H9 (cell line): ENCODE measurements around the gene ASB8. TPM values are rescaled to one million over a fixed set of nuclear protein-coding genes. Genes with fewer than 3 reads are reported as not detected.

ENCODE experiments used
- DNase-seq: peaks from one replicate; pipeline ENCODE4 v3.0.0-alpha.2; 2017
- H2AFZ ChIP-seq: one replicate; pipeline ENCODE4 v1.6.1; 2013; ENCODE audit warnings: mild to moderate bottlenecking, low read length, control low read depth, moderate library complexity
- H2AK5ac ChIP-seq: 2 replicates; pipeline ENCODE4 v1.6.1; 2013; ENCODE audit warnings: low read length, control low read depth, mixed read lengths; ENCODE audit not compliant: insufficient read length
- H2BK120ac ChIP-seq: one replicate; pipeline ENCODE4 v1.6.1; 2013; ENCODE audit warnings: low read depth, mild to moderate bottlenecking, low read length, control low read depth, inconsistent platforms; ENCODE audit not compliant: poor library complexity, severe bottlenecking
- H2BK12ac ChIP-seq: 2 replicates; pipeline ENCODE4 v1.6.1; 2013; ENCODE audit warnings: low read length, control low read depth, mixed read lengths, low read depth; ENCODE audit not compliant: insufficient read length
- H2BK15ac ChIP-seq: 2 replicates; pipeline ENCODE4 v1.6.1; 2013; ENCODE audit warnings: low read depth, low read length, control low read depth
- H2BK20ac ChIP-seq: one replicate; pipeline ENCODE4 v1.6.1; 2013; ENCODE audit warnings: low read depth, mild to moderate bottlenecking, low read length, control low read depth, inconsistent platforms; ENCODE audit not compliant: poor library complexity, severe bottlenecking
- H2BK5ac ChIP-seq: 2 replicates; pipeline ENCODE4 v1.6.1; 2013; ENCODE audit warnings: low read length, control low read depth, mixed read lengths; ENCODE audit not compliant: insufficient read length
- H3K14ac ChIP-seq: 2 replicates; pipeline ENCODE4 v1.6.1; 2013; ENCODE audit warnings: low read length, control low read depth; ENCODE audit not compliant: insufficient read depth
- H3K18ac ChIP-seq: 2 replicates; pipeline ENCODE4 v1.6.1; 2013; ENCODE audit warnings: low read depth, mild to moderate bottlenecking, mixed read lengths, low read length, control low read depth; ENCODE audit not compliant: insufficient read length
- H3K23ac ChIP-seq: 2 replicates; pipeline ENCODE4 v1.6.1; 2013; ENCODE audit warnings: low read length, control low read depth, mixed read lengths, low read depth; ENCODE audit not compliant: insufficient read length
- H3K23me2 ChIP-seq: 2 replicates; pipeline ENCODE4 v1.6.1; 2013; ENCODE audit warnings: low read depth, mild to moderate bottlenecking, mixed read lengths, low read length, control low read depth; ENCODE audit not compliant: insufficient read length, poor library complexity, severe bottlenecking
- H3K27ac ChIP-seq: 2 replicates; pipeline ENCODE4 v1.5.1; 2013; ENCODE audit warnings: low read length, control low read depth, mixed read lengths, low read depth; ENCODE audit not compliant: insufficient read length
- H3K27me3 ChIP-seq: 2 replicates; pipeline ENCODE4 v1.6.1; 2013; ENCODE audit warnings: low read length, control low read depth, inconsistent platforms; ENCODE audit not compliant: insufficient read depth
- H3K4ac ChIP-seq: 2 replicates; pipeline ENCODE4 v1.6.1; 2013; ENCODE audit warnings: low read depth, mild to moderate bottlenecking, control low read depth, inconsistent platforms, low read length, moderate library complexity
- H3K4me1 ChIP-seq: 2 replicates; pipeline ENCODE4 v1.6.1; 2013; ENCODE audit warnings: low read length, control low read depth, inconsistent platforms; ENCODE audit not compliant: insufficient read depth
- H3K4me2 ChIP-seq: 2 replicates; pipeline ENCODE4 v1.6.1; 2013; ENCODE audit warnings: low read length, control low read depth, mixed read lengths; ENCODE audit not compliant: insufficient read length, insufficient read depth
- H3K56ac ChIP-seq: 2 replicates; pipeline ENCODE4 v1.6.1; 2013; ENCODE audit warnings: low read depth, mild to moderate bottlenecking, mixed read lengths, low read length, control low read depth; ENCODE audit not compliant: insufficient read length
- H3K79me1 ChIP-seq: 2 replicates; pipeline ENCODE4 v1.6.1; 2013; ENCODE audit warnings: low read depth, mild to moderate bottlenecking, moderate library complexity, low read length, control low read depth, inconsistent platforms; ENCODE audit not compliant: insufficient read depth, poor library complexity, severe bottlenecking
- H3K79me2 ChIP-seq: 2 replicates; pipeline ENCODE4 v1.6.1; 2013; ENCODE audit warnings: low read length, control low read depth, inconsistent platforms; ENCODE audit not compliant: insufficient read depth
- H3K9ac ChIP-seq: 2 replicates; pipeline ENCODE4 v1.6.1; 2013; ENCODE audit warnings: low read length, control low read depth, mixed read lengths; ENCODE audit not compliant: insufficient read length; ENCODE audit errors: extremely low read depth
- H3K9me3 ChIP-seq: one replicate; pipeline ENCODE4 v1.6.1; 2013; ENCODE audit warnings: low read depth, low read length, inconsistent platforms; ENCODE audit not compliant: control insufficient read depth
- H3T11ph ChIP-seq: one replicate; pipeline ENCODE4 v1.6.1; 2013; ENCODE audit warnings: mild to moderate bottlenecking, low read length, control low read depth, inconsistent platforms
- H4K20me1 ChIP-seq: one replicate; pipeline ENCODE4 v1.6.1; 2013; ENCODE audit not compliant: control insufficient read depth, insufficient read length, insufficient read depth
- H4K5ac ChIP-seq: 2 replicates; pipeline ENCODE4 v1.6.1; 2013; ENCODE audit warnings: low read depth, mild to moderate bottlenecking, mixed read lengths, low read length, control low read depth; ENCODE audit not compliant: insufficient read length
- H4K8ac ChIP-seq: replicated peaks from 2 replicates; pipeline ENCODE4 v1.6.1; 2013; ENCODE audit warnings: low read length, control low read depth, mixed read lengths, low read depth; ENCODE audit not compliant: insufficient read length
- H4K91ac ChIP-seq: 2 replicates; pipeline ENCODE4 v1.6.1; 2013; ENCODE audit warnings: low read depth, mild to moderate bottlenecking, moderate library complexity, mixed read lengths, low read length, control low read depth; ENCODE audit not compliant: insufficient read length
- H3K27ac Mint-ChIP-seq, 3 experiments: 2 replicates in 2 of 3; 3 replicates in 1 of 3; pipeline ENCODE4 v1.8.0; 2020 to 2021; ENCODE audit warnings: mixed read lengths in 3 of 3, mild to moderate bottlenecking in 1 of 3, moderate library complexity in 1 of 3
- H3K27me3 Mint-ChIP-seq: 2 replicates; pipeline ENCODE4 v1.8.0; 2021; ENCODE audit warnings: low read depth, mild to moderate bottlenecking, moderate library complexity, mixed read lengths
- H3K36me3 Mint-ChIP-seq, 3 experiments: 2 replicates in 2 of 3; 3 replicates in 1 of 3; pipeline ENCODE4 v1.8.0; 2020 to 2021; ENCODE audit warnings: low read depth in 3 of 3, mixed read lengths in 3 of 3; ENCODE audit not compliant: insufficient read depth in 1 of 3
- H3K4me1 Mint-ChIP-seq, 2 experiments: 2 replicates each; pipeline ENCODE4 v1.8.0; 2020; ENCODE audit warnings: mixed read lengths in 2 of 2
- H3K4me3 Mint-ChIP-seq, 2 experiments: 2 replicates in 1 of 2; 3 replicates in 1 of 2; pipeline ENCODE4 v1.8.0; 2020 to 2021; ENCODE audit warnings: mild to moderate bottlenecking in 2 of 2, mixed read lengths in 2 of 2, moderate library complexity in 1 of 2
- H3K9me3 Mint-ChIP-seq, 2 experiments: 2 replicates in 1 of 2; 3 replicates in 1 of 2; pipeline ENCODE4 v1.8.0; 2020; ENCODE audit warnings: mild to moderate bottlenecking in 2 of 2, mixed read lengths in 2 of 2, moderate library complexity in 1 of 2
- CTCF ChIP-seq: fragments of 200-600 bp; sonication (generic); conservative IDR thresholded peaks from 3 replicates; pipeline ENCODE4 v1.8.0; 2021; ENCODE audit warnings: antibody characterized with exemption, mild to moderate bottlenecking
- WGBS: extraction: QIAGEN DNeasy Blood & Tissue Kit; methylation state at CpG from one replicate; pipeline ENCODE4 v1.1.7; 2013; ENCODE audit warnings: missing lambda C conversion rate, low lambda C conversion rate, mixed read lengths; ENCODE audit not compliant: insufficient read length; ENCODE audit errors: extremely low coverage; 5-methylcytosine and 5-hydroxymethylcytosine counted together
- total RNA-seq: library from RNA; stranded (reverse); gene quantifications from 2 replicates; pipeline ENCODE4 v1.2.1, GENCODE V29; 2021

Gene ASB8
- total RNA-seq, 1 experiment from 2014 or later: 10.9 TPM

- H3K4me1 Mint-ChIP-seq: peaks cover 21% of the 10 kb centered on the region in 2 experiments
- Histone ChIP-seq H3K9me3 (no peaks in the 10 kb centered on the region), H2BK5ac (no peak overlapping the region), H3K4ac (no peak overlapping the region), H2AK5ac (no peak overlapping the region), H2BK12ac (no peak overlapping the region), H4K91ac (no peak overlapping the region), H3K14ac (no peak overlapping the region), H3T11ph (no peak overlapping the region), H3K23me2 (peaks cover 8% of the 10 kb centered on the region), H3K27me3 (no peaks in the 10 kb centered on the region), H3K4me2 (peak overlapping the region; percentile 94), H4K8ac (no peak overlapping the region), H4K20me1 (no peaks in the 10 kb centered on the region), H3K18ac (no peak overlapping the region), H3K27ac (no peak overlapping the region), H3K23ac (no peak overlapping the region), H2BK15ac (no peak overlapping the region), H3K9ac (peak overlapping the region; percentile 85), H3K56ac (no peak overlapping the region), H2AFZ (no peak overlapping the region), H3K79me1 (no peaks in the 10 kb centered on the region), H2BK120ac (no peak overlapping the region), H4K5ac (no peak overlapping the region), H2BK20ac (no peak overlapping the region), H3K79me2 (peaks cover 6% of the 10 kb centered on the region; the same call in 1 of the 2 replicates), H3K4me1 (no peaks in the 10 kb centered on the region; the same call in 1 of the 2 replicates)
- peak overlapping the region in 2 of 3 experiments; percentile 24 to 82; a peak in 5 of 7 replicates for H3K27ac Mint-ChIP-seq
- no CpG with 5 or more reads among the region's 5 CpGs for WGBS
- H3K27me3 Mint-ChIP-seq: peaks cover 8% of the 10 kb centered on the region
- H3K9me3 Mint-ChIP-seq: peaks cover 1 to 5% of the 10 kb centered on the region in 2 experiments; a peak in 4 of 5 replicates
- peak overlapping the region; percentile 90 to 98 for H3K4me3 Mint-ChIP-seq
- no peak for TF ChIP-seq CTCF
- DNase-seq: no peak
- peaks cover 0 to 21% (median 15%) of the 10 kb centered on the region in 3 experiments; a peak in 5 of 7 replicates for H3K36me3 Mint-ChIP-seq
These were observed 37.5 kb downstream of the ASB8 start for GRCh38 chr12:48119834-48120195.
